ENCODE measurements around the gene DEXI.

Gene DEXI

GRCh38 chr16:10888320-10888937 is 53.8 kb downstream of the DEXI start:
- DNase-seq = no peak

- no peak for DNase-seq
Observed at GRCh38 chr16:10885246-10885645, 57.0 kb downstream of the DEXI start.

GRCh38 chr16:10883004-10883403 is 59.3 kb downstream of the DEXI start:
- DNase-seq = no peak

DNA sequence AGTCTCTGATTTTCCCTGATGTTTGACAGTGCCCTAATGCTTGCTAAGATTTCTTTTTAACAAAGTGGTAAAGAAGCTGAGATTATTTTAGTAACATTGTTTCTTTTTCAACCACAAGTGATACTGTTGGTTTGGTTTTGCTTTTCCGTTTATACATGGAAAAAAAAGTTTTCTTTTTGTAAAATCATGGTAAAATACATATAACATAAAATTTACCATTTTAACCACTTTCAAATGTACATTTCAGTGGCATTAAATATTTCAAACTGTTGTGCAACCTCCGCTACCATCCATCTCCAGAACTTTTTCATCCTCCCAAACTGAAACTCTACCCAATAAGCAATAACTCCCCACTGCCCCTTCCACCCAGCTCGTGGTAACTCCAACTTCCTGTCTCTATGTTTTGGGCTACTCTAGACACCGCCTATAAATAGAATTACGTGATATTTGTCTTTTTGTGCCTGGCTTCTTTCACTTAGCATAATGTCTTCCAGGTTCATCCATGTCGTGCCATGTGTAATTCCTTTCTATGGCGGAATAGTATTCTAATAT is 60.7 kb downstream of the DEXI start:
- no peak for DNase-seq

GRCh38 chr16:10880594-10881452 is 61.4 kb downstream of the DEXI start:
- no peak for DNase-seq

DNA sequence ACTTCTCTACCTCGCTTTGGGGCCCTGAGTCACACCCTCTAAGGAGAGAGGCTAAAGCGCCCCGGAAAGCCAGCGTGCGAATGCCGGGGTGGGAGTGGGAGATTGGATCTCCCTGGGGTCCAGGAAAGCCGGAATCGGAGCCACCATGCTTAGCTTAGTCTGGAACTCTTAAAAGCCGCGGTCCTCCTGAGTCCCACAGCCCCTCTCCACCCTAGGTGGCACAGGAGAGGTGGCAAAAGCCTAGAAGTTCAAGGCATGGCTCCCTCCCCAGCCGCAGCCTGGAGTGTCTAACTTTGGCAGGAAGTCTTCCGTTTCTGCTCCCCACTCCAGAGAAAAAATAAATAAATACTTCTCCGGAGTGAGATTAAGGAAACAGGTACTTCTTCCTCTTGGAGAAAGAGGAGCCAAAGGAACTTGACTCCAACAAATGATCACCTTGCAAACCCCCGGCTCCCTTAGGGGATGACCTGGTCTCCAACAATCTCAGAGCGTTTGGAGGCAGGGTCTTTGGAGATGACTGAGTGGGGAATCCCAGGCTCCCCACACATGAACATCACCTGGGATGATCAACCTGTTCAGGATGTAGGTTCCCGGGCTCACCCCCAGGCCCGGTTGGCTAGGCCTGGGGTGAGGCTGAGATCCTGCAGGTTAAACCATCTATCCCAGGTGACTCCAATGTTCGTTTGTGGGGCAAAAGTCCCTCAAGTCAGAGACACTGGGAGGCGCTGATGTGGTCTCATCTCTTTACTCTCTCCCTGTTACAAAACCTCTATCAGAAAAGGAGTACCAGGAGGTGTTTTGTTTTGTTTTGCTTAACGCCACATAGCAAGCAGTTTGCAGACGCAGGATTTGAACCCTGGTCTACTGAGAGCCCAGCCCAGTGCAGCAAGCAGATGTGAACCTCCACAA is 62.3 kb downstream of the DEXI start:
- no peak for DNase-seq
